ENCODE measurements around the gene TUBB2B.
"Not testable (repeated sequence)": the region's sequence is repeated elsewhere in the genome, so short reads cannot be mapped to it uniquely, and the experiment has no call there.

The TUBB2B gene

DNA sequence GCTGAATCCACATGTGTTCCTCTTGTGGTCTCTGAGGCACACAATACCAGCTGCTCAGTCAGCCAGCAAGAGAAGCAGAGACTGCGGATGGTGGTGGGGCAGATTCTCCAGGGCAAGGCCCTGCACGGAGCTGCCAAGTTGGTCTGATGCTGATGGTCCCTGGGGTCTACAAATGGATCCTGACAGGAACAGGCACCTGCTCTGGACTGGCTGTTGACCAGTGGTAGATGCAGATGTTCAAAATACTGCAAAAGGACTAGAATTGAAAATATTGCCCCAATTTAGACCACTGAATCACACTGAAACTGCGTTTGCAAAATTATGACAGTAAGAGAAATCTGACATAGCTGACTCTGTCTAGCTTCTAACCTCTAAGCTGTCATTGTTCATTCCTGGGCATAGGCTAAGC lies 40.5 kb downstream of the TUBB2B start:
- DNase-seq (ENCODE audit: low spot score): no peak

DNA sequence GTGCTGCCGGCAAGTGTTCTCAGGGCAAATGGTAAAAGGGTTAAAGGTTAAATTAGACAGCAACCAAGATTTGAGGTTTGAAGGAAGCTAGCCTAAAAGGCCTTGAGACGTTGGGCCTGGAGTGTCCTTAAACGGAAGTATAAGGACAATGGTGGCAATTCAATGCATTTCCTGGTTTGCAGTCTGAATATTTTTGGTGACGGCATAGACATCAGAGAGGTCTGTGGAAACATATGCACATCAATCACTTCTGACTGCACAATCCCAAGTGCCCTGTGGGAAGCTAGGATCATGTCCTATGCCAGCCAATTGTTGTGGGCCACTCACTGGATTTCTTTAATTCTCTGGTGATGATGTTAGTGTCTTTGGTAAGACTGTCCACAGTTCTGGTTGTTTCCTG lies 44.4 kb downstream of the TUBB2B start:
- no peak for DNase-seq (ENCODE audit: low spot score)

DNA sequence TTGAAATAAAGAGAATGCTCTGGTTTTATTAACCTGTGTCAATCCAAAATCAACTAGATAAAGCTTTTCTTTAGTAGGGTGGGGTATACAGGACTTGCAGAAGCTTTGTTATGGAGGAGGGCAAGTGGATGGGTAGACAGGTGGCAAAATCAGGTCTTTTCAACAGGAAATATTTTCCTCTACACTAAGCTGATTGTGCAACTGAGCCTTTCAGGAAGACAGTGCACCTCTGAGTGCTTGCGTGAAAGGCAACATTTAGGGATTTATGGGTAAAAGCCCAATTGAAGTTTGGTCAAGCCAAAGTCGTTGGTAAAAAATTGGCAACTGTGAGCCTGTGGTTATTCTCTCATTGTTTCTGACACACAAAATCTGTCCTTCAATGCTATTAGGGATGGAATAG lies 46.3 kb downstream of the TUBB2B start:
- DNase-seq (ENCODE audit: low spot score): no peak

DNA sequence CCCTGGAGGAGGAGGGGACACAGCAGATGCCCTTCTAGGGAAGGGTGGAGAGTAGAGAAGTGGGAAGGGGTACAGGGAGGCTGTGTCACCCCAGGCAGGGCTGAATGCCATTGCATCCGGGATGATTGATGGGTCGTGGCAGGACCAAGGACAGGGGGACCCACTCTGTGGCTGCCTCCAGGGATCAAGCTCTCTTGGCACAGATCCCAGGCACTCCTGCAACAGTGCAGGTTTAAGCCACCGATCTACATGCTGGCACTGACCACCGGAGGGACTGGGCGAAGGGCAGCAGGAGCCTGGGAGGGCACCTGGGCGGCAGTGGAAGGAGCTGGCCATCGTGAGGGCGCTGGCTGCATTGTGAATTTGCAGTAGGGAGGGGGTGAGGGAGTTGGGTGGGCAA lies 47.5 kb downstream of the TUBB2B start:
- DNase-seq (ENCODE audit: low spot score): not testable (repeated sequence)

DNA sequence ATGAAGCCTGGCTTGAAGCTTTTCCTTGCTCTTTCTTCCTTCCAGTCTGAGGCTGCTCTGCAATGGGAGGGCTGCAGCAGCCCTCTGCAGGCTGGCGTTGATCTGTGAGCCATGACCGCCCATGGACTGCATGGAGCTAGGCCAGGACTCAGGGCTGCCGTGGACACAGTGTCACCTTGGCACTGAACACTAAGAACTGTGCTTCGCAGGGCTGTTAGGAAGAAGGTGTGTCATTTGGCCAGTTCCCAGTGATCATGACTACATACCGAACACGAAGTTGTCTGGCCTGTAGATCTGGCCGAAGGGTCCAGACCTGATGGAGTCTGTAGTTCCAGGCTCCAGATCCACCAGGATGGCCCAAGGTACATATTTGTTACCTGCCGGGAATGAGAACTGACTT lies 48.8 kb downstream of the TUBB2B start:
- not testable (repeated sequence) for DNase-seq (ENCODE audit: low spot score)

DNA sequence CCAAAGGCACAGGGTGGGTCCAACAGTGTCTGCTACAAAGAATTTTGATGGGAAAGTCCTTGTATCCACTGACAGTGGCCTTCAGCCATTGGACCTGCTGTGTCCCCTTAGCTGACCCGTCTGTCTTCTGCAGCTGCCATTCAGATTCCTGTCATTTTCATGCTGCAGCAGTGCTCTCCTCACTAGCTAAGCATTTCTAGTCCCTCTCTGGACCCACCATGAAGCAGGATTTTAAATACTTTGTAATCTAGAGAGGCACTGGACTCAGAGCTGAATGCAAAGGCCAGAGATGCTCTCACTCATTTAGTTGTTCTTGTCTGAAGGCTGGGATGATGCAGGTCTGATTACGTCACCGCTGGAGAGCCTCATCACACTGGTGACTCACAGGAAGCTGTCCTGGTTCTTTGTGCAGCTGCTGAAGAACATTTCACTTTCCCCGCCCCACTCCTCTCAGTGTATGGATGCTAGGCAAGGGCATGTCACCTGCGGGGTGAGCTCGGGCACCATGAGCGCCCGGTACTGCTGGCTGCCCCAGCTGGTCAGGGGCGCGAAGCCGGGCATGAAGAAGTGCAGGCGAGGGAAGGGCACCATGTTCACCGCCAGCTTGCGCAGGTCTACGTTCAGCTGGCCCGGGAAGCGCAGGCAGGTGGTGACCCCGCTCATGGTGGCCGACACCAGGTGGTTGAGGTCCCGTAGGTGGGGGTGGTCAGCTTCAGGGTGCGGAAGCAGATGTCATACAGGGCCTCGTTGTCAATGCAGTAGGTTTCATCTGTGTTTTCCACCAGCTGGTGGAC lies 50.7 kb downstream of the TUBB2B start:
- DNase-seq (ENCODE audit: low spot score): no peak

DNA sequence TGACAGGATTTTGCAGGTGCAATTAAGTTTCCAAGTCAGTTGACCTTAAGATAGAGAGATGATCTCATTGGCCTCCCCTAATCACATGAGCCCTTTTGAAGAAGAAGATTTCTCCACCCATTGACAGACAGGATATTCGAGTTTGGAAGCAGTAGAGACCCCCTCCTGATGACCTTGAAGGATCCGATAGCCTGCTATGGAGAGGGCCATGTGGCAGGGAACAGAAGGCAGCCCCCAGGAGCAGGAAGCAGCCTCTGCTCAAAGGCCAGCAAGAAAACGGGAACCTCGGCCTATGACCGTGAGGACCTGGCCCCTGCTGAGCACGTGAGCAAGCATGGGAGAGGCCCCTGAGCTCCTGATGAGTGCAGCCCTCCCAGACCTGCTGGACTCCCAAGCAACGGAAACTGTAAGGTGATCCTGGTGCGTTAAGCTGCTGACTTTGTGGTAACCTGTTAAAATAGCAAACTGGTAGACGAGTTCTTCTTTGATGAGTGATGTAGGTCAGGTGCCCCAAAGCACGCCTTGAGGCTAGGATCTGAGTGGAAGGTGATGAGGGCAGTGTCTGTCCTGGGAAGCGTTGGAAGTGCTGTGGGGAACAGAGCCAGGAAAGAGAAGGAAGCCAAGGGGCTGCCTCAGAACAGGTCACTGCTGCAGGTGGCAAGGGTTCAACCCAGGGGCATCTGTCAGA lies 51.6 kb downstream of the TUBB2B start:
- no peak for DNase-seq (ENCODE audit: low spot score)

Measured in D341Med (cell line).